Measurements from ENCODE around the gene RPS27. TPM values are rescaled to one million over a fixed set of nuclear protein-coding genes. Genes with fewer than 3 reads are reported as not detected.
"Not testable (repeated sequence)": the region's sequence is repeated elsewhere in the genome, so short reads cannot be mapped to it uniquely, and the experiment has no call there.

Gene RPS27
- total RNA-seq, 1 donor from 2014 or later: 1,621 TPM

DNA sequence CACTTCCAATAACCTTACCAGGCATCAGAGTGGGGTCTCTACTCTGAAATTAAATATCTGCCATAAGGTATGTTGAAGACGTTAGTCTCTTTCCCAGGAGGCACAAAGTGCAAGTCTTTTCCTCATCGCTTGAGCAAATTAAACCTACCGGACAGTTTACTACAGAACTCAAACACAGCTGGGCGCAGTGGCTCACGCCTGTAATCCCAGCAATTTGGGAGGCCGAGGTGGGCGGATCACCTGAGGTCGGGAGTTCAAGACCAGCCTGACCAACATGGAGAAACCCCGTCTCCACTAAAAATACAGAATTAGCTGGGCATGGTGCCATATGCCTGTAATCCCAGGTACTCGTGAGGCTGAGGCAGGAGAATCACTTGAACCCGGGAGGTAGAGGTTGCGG lies 11.5 kb upstream of the RPS27 start:
- DNase-seq (ENCODE audit: low spot score); ATAC-seq; intact Hi-C loops (cut with DNase I): not testable (repeated sequence)

DNA sequence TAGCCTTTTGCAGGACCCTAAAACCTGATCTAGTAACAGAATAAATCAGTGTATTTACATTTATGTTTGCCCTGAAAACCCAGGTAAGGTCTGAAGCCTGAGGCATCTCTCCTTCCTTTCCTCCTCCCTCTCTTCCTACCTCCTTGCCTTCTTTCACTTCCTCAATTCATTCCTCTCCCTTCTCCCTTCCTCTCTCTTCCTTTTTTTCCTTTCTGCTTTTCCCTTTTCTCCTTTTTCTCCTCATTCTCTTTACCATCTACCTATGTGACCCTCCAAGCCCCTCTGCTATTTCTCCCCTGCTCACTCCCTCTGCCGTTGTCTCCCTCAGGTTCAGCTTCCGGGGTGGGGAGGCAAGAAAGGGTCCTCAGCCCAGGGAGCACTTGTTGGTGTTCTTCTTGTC lies 8.8 kb upstream of the RPS27 start:
- intact Hi-C loops (cut with DNase I): loop anchor here (5.0 kb wide), 1 partner anchor 189 kb away; no protein-coding TSS in a partner anchor
- ATAC-seq; DNase-seq (ENCODE audit: low spot score): not testable (repeated sequence)

DNA sequence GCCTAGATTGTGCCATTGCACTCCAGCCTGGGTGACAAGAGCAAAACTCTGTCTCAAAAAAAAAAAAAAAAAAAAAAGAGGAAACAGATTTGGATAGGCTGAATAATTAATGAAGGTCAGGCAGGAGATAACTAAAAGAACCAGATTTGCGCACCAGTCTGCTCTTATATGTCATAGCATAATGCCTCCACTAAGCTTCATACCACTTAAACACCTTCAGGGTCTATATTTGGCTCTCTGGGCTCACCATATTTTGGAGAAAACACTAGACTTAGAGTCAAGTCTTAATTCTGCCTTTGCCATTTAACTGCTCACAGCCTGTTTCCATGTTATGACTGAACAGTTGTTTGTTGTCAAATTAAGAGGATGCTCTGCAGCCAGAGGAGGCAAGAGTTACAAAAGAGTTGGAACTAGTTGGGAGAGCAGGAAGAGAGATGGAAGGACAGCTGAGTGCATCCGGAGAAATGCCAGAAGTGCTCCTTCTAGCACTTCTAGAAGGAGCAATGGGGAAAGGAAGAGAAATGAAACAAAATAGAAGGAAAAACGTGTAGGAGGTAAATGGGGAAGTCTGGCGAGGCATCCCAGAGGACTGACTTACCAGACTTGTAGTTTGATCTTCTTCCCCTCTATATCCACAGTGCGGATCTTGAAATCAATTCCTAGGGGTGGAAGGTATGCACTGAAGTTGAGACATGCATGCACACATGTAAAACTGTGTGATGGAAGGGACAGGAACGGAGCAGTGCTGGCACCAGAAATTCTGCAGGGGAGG lies 6.3 kb upstream of the RPS27 start:
- no peak for DNase-seq (ENCODE audit: low spot score)
- no peak for ATAC-seq
- intact Hi-C loops (cut with DNase I): loop anchor here (5.0 kb wide), 1 partner anchor 192 kb away; no protein-coding TSS in a partner anchor

DNA sequence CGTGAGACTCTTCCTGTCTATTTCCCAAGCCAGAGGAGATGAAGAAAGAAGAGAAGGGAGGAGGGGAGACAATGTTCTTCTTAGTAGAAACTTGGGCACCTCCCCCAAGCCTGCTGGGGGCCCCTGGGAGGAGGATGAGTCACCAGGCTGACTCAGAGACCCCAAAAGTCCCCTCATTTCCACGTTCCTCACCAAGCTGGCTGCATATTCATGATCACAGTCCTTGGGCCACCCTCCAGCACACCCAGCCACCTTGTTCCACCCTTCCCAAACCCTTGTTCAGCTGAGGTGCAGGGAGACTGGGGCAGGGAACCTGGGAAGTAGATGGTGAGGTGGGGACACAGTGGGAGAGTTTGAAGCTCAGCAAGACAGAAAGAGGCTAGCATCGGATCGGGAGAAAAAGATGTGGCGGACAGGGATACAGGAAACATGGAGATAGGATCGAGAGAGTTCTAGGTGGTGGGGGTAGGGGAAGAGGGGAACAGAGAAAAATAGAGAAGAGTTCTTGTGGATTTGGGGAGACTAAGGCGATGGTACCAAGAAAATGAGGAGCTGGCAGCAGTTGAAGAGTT lies 5.1 kb upstream of the RPS27 start:
- peak; percentile 58 for ATAC-seq
- DNase-seq (ENCODE audit: low spot score): peak; percentile 74
- intact Hi-C loops (cut with DNase I): no loop called here

DNA sequence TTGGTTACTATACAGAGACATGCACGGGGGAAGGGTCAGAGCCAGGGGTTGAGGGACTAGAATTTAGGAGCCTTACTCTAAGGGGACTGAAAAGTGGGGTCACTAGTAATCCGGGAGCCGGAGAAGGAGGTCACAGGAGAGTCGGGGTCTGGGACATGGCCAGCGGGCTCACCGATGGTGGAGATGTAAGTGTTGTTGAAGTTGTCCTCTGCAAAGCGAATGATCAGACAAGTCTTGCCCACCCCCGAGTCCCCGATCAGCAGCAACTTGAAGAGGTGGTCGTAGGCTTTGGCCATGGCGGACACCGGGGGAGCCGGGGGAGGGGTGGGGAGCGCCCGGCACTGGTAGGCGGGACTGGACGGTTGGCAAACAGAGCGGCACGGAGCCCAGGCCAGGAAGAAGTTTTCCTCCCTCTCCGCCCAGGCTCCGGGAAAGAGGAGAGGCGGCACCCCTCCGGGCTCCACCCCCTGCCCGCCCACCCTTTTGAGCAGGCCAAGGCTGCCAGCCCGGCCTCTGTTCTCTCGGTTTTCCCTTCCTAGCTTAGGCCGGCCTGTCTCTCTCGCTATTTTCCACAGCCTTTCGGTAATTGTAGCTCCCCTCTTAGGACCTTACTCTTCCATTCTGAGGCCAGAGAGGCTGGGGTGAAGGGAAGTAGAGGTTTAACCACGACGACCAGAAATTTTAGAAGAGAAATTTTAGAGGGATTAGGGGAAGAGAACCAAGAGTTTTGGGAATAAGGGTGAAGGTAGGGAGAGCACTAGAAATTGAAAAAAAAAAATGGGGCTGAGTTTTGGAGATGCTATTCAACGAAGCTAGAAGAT lies 4.4 kb upstream of the RPS27 start, which contains the start of gene RAB13:
RAB13 (minus strand) TSS at position 399 of the 821 bp plus-strand sequence; CDS start at position 296, 103 bp downstream.
- intact Hi-C loops (cut with DNase I): no loop called here
- peak; percentile 91 for DNase-seq (ENCODE audit: low spot score)
- ATAC-seq: peak; percentile 91

DNA sequence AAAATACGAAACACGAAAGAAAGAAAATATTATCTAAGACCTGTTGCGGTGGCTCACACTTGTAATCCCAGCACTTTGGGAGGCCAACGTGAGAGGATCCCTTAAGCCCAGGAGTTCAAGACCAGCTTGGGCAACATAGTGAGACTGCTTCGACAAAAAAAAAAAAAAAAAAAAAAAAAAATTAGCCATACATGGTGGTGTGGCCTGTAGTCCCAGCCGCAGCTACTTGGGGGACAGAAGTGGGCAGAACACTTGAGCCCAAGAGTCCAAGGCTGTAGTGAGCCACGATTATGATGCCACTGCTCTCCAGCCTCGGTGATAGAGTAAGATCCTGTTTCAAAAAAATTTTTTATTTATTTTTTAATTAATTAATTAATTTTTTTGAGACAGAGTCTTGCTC lies 2.9 kb upstream of the RPS27 start:
- DNase-seq (ENCODE audit: low spot score) (no peak), ATAC-seq (no peak)
- intact Hi-C loops (cut with DNase I): no loop called here

DNA sequence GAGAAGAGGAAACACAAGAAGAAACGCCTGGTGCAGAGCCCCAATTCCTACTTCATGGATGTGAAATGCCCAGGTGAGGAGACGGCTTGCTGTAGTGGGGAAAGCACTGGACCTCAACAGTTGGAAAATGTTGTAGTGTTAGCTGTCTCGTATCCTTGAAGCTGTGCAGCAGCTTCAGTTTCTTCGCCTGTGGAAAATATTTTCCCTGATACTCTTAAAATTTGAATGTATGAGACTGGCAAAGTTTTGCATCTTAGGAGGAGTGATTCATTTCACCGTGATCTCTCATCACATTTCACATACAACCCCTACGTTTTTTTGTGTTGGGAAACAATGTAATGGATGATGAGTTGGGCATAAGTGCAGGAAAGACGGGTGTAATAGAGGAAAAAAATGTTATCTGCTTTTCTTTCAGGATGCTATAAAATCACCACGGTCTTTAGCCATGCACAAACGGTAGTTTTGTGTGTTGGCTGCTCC lies 629 bp downstream of the RPS27 start:
- DNase-seq (ENCODE audit: low spot score) (no peak), ATAC-seq (no peak)
- intact Hi-C loops (cut with DNase I): no loop called here

DNA sequence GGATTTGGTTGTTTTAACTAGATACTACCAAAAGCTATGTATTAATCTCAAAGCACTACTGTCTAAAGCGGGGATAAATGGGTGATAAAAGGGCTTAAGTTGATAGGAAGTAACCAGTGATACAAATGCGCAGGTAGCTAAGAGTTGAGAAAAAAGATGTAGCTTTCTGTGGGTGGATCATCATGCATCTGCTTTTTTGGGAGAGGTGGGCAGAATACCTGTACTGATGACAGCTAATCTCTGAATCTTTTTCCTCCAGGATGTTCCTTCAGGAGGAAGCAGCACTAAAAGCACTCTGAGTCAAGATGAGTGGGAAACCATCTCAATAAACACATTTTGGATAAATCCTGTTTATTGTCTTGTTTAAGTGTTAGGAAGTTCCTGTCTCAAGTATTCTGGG lies 1.2 kb downstream of the RPS27 start:
- intact Hi-C loops (cut with DNase I): no loop called here
- DNase-seq (ENCODE audit: low spot score) (no peak), ATAC-seq (no peak)

DNA sequence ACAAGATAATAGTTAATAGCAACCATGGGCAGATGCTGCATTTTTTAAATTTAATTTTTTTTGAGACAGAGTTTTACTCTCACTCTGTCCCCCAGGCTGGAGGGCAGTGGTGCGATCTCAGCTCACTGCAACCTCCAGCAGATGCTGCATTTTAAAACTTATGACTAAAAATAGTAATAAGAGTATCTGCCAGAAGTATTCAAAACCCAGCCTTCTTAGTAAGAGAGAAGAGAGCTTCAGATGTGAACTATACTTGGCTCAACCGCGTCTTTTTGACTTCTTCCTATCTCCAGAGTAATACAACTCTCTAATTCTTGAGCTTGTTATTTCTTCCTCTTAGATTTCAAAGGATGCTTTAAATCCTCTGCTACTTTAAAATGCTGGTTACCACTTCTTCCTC lies 4.6 kb downstream of the RPS27 start:
- intact Hi-C loops (cut with DNase I): no loop called here
- DNase-seq (ENCODE audit: low spot score): no peak
- ATAC-seq: no peak

DNA sequence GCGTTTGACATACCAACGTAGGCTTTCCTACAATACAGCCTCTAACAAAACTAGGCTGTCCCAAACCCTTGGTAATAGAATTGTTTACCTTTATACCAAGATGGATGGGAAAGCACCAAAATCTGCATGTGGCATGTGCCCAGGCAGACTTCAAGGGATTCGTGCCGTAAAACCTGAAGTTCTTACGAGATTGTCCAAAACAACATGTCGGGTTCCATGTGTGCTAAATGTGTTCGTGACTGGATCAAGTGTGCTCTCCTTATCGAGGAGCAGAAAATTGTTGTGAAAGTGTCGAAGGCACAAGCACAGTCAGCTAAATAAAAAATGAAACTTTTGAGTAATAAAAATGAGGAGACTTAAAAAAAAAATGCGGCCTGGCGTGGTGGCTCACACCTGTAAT lies 5.1 kb downstream of the RPS27 start:
- ATAC-seq: no peak
- DNase-seq (ENCODE audit: low spot score): no peak
- intact Hi-C loops (cut with DNase I): no loop called here

DNA sequence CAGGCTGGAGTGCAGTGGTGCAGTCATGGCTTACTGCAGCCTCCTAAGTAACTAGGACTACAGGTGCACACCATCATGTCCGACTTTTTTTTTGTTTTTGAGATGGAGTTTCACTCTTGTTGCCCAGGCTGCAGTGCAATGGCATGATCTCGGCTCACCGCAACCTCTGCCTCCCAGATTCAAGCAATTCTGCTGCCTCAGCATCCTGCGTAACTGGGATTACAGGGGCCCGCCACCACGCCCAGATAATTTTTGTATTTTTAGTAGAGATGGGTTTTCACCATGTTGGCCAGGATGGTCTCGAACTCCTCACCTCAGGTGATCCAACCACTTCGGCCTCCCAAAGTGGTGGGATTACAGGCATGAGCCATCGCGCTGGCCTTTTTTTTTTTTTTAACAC lies 6.3 kb downstream of the RPS27 start:
- intact Hi-C loops (cut with DNase I); DNase-seq (ENCODE audit: low spot score); ATAC-seq: not testable (repeated sequence)

DNA sequence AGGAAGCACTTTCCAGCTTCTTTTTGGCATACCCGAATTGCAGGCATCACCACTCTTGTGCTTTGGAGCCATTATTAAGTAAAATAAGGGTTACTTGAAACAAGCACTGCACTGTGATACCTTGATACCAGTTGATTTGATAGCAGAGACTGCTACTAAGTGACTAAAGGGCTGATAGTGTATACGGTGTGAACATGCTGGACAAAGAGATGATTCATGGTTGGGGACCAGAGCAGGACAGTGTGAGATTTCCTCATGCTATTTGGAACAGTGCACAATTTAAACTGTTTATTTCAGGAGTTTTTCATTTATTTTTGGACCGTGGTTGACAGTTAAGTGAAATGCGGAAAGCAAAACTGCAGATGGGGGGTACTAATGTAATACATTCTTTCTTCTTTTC lies 9.9 kb downstream of the RPS27 start:
- DNase-seq (ENCODE audit: low spot score) (no peak), ATAC-seq (no peak)
- intact Hi-C loops (cut with DNase I): no loop called here

DNA sequence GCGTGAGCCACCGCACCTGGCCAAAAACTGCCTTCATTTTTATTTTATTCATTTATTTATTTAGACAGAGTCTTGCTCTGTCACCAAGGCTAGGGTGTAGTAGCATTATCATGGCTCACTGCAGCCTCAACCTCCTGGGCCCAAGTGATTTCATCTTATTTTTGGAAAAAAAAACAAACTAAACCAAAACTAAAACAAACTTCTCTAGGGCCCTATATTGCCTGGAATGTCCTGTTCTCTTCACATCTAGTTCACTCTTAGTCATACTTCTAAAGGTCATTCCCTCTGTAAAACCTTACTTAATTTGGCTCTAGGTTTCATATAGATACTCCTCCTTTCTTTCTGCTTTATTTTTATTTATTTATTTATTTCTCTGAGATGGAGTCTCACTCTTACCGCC lies 15.6 kb downstream of the RPS27 start:
- DNase-seq (ENCODE audit: low spot score) (no peak), ATAC-seq (no peak)
- intact Hi-C loops (cut with DNase I): no loop called here

DNA sequence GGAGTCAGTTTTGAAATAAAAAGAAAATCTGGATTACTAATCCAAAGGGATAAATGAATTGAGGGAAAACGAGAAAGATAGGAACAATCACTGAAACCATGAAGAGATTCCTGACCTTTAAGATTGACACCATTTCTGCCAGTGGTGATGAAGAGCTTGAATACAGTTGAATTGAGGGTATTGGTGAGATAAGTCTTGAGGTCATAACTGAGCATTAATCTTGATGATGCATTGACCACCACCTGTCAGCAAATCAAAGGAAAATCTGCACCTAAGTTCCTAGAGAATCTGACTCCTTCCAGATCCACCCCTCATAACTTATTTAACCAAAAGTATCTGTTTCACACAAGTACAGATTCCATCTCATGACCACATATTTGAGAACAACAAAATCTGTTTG lies 21.6 kb downstream of the RPS27 start:
- intact Hi-C loops (cut with DNase I): no loop called here
- DNase-seq (ENCODE audit: low spot score) (no peak), ATAC-seq (no peak)

DNA sequence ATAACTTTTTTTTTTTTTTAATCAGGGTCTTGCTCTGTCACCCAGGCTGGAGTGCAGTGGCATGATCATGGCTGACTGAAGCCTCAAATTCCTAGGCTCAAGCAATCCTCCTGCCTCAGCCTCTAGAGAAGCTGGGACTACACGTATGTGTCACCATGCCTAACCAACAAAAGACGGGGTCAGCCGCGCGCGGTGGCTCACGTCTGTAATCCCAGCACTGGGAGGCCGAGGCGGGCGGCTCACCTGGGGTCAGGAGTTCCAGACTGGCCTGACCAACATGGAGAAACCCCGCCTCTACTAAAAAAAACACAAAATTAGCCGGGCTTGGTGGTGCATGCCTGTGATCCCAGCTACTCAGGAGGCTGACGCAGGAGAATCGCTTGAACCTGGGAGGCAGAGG lies 22.0 kb downstream of the RPS27 start:
- intact Hi-C loops (cut with DNase I); ATAC-seq; DNase-seq (ENCODE audit: low spot score): not testable (repeated sequence)

DNA sequence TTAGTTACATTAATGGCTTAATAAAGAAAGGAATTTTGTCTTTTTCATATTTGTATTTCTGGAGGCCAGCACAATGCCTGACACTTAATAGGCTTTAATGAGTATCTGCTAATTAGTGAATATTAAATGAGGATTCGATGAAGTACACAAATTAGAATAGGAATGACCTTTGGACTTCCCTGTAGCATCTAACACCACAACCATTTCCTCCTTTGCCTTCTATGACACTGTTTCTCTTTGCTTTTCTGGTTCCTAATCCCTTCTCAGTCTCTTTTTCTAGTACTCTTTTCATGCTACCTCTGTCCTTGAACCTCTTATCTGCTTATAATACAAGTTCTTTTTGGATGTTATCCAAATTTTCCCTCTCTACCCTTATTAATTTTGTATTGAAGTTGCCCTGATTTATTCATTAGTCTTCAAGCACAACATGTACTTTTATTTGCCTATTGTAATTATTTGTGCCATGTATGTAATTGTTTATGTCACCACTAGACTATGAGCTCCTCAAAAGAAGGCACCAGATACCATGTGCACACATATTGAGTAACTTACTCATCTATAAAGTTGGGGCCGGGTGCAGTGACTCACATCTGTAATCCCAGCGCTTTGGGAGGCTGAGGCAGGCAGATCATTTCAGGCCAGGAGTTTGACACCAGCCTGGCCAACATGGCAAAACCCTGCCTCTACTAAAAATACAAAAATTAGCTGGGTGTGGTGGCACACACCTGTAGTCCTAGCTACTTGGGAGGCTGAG lies 23.8 kb downstream of the RPS27 start:
- intact Hi-C loops (cut with DNase I): no loop called here
- no peak for ATAC-seq
- DNase-seq (ENCODE audit: low spot score): no peak

DNA sequence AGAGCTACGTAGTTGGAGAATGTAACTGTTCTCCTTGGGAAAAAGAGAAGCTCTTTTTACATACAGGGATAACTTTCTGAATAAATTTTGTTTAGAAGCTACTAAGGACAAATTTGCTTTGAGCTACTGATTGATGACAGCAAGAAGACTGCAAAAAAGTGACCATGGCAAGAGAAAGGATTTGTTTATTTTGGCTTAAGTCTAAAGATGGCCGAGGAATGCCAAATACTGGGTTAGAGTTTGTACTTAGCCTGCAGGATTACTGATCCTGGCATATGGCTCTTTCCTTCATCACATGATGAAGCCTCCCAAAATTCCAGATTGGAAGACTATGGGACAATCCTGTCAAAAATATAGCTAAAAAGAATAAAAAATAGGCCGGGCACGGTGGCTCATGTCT lies 28.7 kb downstream of the RPS27 start:
- ATAC-seq (no peak), DNase-seq (ENCODE audit: low spot score) (no peak)
- intact Hi-C loops (cut with DNase I): no loop called here

DNA sequence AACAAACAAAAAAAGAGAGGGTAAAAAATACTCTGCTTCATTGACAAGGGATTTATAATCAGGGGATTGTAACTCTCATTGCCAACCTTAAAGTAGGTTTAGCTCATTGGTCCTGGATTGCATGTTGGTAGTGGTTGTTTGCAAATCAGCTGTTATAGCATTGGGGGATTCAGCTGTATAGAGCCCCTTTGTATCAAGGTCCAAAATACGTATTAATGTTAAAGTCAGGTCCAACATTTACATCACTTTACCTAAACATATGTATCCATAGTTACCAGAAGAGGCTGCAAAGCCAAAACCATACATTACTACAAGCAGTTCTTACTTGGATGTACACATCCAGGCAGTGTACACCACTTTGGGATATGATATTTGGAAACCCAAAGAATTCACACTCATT lies 29.4 kb downstream of the RPS27 start:
- DNase-seq (ENCODE audit: low spot score) (no peak), ATAC-seq (no peak)
- intact Hi-C loops (cut with DNase I): no loop called here

DNA sequence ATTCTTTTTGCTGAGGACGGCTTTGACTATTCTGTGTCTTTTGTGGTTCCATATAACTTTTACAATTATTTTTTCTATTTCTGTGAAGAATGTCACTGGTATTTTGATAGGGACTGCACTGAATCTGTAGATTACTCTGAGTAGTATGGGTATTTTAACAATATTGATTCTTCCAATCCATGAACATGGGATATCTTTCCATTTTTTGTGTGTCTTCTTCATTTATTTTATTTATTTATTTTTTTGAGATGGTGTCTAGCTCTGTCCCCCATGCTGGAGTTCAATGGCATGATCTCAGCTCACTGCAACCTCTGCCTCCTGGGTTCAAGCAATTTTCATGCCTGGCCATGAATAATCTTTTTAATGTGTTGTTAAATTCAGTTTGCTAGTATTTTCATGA lies 43.1 kb downstream of the RPS27 start:
- intact Hi-C loops (cut with DNase I); DNase-seq (ENCODE audit: low spot score); ATAC-seq: not testable (repeated sequence)
